ENCODE measurements around the gene SLC66A2.
"Not testable (repeated sequence)": the region's sequence is repeated elsewhere in the genome, so short reads cannot be mapped to it uniquely, and the experiment has no call there.

SLC66A2 gene

DNA sequence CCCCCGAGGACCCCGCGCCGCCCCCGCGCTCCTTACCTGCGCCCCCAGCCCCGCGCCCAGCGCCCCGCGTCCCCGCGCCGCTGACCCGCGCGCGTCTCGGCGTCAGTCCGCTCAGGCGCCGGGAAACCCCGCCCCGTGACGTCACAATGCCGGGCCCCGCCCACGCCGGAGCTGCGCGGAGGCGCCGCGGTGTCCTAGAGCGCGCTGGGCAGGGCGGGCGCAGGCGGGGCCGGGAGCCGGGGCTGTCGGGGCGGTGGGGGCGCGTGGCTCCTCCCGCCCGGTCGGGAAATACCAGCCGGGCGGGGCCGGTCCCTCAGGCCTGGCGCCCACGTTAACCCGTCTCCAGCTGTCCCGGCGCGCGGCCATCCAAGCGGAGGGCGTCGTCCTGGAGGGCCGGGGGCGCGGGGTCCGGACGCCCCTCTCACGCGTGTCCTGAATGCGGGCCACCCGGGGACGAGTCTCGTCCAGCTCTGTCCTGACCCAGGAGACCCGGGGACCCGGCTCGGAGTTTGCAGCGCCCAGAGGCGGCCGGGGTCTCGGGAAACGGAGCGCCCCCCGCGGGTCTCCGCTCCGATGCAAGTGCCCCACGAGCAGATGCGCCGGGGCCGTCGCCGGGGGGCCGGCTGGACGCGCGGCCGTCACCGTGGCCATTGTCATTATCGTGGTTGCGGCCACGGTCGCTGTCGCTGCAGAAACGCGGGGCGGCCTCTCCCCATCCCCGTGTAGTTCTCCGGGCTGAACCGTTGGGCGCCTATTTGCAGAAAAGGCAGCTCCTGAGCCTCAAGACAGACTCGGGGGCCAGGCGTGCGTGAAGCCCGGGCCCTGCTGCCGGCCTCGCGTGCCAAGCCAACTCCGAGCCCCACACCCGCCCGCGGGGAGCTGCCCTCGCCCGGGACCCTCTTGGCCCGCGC is at the start of gene SLC66A2:
TSS of gene SLC66A2 (minus strand) at position 109 of the 911 bp plus-strand sequence. CDS start 727 bp downstream, outside the sequence.
- DNase-seq = peak; percentile 50

GRCh38 chr18:80000877-80001276 is 49.4 kb upstream of the SLC66A2 start:
- DNase-seq = no peak

- DNase-seq = not testable (repeated sequence)
Measured at GRCh38 chr18:79999701-80000100, 48.2 kb upstream of the SLC66A2 start.

DNA sequence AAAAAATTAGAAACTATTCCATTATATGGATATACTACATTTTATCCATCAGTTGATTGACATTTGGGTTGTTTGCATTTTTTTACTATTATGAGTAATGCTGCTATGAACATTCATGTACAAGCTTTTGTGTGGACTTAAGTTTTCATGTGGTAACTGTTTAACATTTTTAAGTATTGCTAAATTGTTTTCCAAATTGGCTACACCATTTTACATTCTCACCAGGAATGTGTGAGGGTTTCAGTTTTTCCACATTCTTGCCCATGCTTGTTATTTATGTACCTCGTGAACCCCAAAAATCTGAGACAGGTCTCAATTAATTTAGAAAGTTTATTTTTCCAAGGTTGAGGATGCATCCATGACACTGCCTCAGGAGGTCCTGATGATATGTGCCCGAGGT is 40.0 kb upstream of the SLC66A2 start:
- DNase-seq = no peak

DNA sequence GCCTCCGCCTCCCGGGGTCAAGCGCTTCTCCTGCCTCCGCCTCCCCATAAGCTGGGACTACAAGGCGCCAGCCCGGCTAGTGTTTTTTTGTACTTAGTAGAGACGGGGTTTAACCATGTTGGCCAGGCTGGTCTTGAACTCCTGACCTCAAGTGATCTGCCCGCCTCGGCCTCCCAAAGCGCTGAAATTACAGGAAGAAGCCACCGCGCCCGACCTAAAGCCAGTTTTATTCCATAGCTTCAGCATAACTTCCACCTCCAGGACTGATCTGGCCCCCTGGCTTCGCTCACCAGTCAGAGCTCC is 37.7 kb upstream of the SLC66A2 start:
- no peak for DNase-seq

GRCh38 chr18:79988451-79989194 is 37.2 kb upstream of the SLC66A2 start, which contains the start of gene TXNL4A:
Gene TXNL4A (minus strand): TSS chr18:79988563. CDS start chr18:79988392, 171 bp downstream.
- peak; percentile 74 for DNase-seq

DNA sequence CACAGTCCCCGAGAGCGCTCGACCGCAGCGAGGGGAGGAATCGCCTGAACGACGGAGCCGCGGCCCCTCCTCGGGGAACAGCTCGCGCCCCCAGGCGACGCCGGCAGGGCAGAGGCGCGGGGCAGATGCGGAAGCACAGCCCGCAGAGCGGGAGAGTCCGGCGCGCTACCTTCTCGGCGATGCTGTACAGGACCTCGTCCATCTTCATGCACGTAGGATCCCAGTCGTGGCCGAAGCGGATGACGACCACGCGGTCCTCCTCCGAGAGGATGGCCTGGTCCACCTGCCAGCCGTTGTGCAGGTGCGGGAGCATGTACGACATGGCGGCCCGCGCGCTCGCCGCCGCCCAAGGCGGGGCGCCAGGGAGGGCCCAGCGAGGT is 36.6 kb upstream of the SLC66A2 start:
- peak; percentile 65 for DNase-seq

- DNase-seq = no peak
Measured at GRCh38 chr18:79987566-79987965, 36.1 kb upstream of the SLC66A2 start.

GRCh38 chr18:79986726-79987125 is 35.3 kb upstream of the SLC66A2 start:
- no peak for DNase-seq

GRCh38 chr18:79985172-79985571 is 33.7 kb upstream of the SLC66A2 start:
- no peak for DNase-seq

DNA sequence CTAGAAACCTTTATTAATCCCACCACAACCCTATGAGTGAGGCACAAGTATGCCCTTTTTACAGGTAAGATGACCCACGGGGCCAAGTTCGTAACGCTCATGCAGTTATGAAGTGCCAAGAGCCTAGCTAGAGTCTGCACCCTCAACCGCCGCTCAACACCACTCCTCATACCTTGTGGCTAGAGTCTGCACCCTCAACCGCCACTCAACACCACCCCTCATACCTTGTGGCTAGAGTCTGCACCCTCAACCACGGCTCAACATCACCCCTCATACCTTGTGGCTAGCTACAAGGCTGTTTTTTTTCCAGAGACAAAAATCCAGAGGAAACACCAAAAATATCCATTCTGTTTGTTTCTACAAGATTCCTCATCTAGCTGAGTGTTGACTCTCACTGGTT is 32.3 kb upstream of the SLC66A2 start:
- peak; percentile 59 for DNase-seq

DNA sequence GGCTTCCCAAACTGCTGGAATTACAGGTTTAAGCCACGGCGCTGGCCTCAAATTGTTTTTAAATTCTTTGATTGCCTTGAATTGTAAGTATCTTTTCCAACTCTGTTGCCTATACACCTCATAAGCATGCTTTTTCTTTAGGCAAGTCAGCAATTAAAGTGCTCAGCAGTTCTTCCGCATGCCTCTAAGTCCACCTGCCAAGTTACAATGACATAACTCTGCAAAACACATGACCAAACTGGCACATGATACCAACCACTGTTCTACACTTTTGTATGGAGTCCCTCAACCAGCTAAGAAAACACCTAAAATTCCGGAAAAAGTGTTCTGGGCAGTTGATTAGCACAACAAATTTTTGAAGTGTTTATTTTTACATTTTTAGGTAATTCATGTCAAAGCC is 31.8 kb upstream of the SLC66A2 start:
- no peak for DNase-seq

DNA sequence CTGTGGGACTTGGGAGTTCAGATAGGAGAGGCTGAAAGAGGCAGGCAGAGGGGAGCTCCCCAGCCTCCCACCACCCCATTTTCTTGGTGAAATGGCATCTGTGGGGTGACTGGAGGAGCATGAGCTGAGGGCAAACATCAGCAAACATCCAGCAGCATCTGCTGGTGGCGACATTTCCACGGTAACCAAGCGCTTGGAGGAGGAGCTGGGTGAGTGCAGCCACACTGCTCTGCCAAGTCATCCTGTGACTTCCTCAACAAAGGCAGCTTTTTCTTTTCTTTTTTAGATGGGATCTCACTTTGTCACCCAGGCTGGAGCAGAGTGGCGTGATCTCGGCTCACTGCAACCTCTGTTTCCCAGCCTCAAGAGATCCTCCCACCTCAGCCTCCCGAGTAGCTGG is 31.3 kb upstream of the SLC66A2 start:
- DNase-seq = peak; percentile 27

DNA sequence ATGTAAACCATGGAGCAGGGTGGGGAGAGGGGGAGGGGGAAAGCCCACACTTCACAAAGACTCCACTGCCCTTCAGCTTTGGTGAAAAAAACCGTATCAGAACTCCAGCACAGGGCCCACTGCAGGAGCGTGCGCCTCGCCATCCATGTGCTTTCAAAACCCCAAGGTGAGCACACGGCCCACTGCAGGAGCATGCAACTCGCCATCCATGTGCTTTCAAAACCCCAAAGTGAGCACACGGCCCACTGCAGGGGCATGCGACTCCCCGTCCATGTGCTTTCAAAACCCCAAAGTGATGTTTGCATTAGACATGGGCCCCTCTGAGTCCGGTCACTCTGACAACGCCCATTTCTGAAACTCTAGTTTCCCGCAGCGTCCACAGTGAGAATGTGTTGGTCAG is 29.1 kb upstream of the SLC66A2 start:
- DNase-seq = no peak

DNA sequence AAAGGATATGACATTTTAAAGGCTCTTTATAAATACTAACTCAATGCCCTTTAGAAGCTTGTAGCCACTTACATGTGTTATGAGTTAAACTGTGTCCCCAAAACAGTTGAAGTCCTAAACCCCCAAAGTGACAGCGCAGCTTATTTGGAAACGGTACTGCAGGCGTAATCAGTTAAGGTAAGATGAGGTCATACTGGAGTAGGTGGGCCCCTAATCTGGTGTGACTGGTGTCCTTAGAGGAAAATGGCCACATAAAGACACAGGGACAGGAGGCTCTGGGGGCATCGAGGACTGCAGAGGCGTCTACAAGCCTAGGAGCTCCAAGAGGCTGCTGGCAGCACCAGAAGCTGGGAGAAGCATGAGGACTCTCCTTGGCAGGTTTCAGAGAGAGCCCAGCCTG is 28.4 kb upstream of the SLC66A2 start:
- no peak for DNase-seq

- DNase-seq = no peak
Measured at GRCh38 chr18:79975985-79976680, 24.7 kb upstream of the SLC66A2 start.

DNA sequence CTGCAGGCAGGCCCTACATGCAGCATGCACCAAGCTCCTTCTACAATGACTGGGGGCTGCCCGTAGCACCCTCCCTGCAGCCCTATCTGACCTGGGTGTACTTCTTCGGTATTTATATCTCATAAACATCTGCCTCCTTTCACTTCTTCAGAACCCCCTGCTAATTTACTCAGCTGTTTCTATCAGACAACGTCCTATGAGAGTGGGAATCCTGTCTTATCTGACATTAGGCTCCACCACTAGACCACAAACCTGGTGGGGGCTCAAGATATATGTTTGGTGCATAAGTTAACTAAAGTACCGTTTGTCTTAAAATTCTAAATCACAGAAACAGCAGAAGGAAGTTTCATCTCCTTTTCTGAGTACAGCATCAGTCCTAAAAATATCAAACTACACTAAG is 23.6 kb upstream of the SLC66A2 start:
- no peak for DNase-seq

- no peak for DNase-seq
Measured at GRCh38 chr18:79974025-79974654, 22.7 kb upstream of the SLC66A2 start.

- no peak for DNase-seq
Measured at GRCh38 chr18:79973517-79973916, 22.1 kb upstream of the SLC66A2 start.

DNA sequence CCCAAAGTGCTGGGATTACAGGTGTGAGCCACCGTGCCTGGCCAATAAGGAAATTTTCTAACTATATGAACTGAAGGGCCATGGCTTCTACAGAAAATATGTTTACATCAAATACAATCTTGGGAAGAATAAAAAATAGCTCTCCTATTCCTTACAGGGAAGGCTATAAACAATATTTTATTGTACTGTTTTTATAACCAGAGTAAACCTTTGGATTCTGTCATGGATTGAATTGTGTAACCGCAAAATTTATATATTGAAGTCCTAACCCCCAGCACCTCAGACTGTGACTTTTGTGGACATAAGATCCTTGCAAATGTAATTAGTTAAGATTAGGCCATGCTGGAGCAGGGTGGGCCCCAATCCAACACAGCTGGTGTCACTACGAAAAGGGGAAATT is 21.3 kb upstream of the SLC66A2 start:
- no peak for DNase-seq

- no peak for DNase-seq
Measured at GRCh38 chr18:79971986-79972385, 20.5 kb upstream of the SLC66A2 start.

- DNase-seq = no peak
Measured at GRCh38 chr18:79971211-79971952, 19.9 kb upstream of the SLC66A2 start.
